GM21717 (cell line): ENCODE measurements around the gene KIAA1671.

Experiments used
- ATAC-seq: cut with Tn5 transposase; IDR thresholded peaks from one replicate; pipeline ENCODE4 v1.9.1; 2021; ENCODE audit warnings: mild to moderate bottlenecking, moderate library complexity; ENCODE audit not compliant: unreplicated experiment

KIAA1671 gene

GRCh38 chr22:25084405-25085107 is 132.0 kb downstream of the KIAA1671 start:
- no peak for ATAC-seq

GRCh38 chr22:25085156-25085555 is 132.6 kb downstream of the KIAA1671 start:
- ATAC-seq = no peak

- ATAC-seq = peak; percentile 71
Observed at GRCh38 chr22:25085930-25086901, 133.7 kb downstream of the KIAA1671 start.

GRCh38 chr22:25086902-25087282 is 134.4 kb downstream of the KIAA1671 start:
- ATAC-seq = no peak

- no peak for ATAC-seq
Observed at GRCh38 chr22:25090225-25090890, 137.8 kb downstream of the KIAA1671 start.

- no peak for ATAC-seq
Observed at GRCh38 chr22:25091458-25091857, 138.9 kb downstream of the KIAA1671 start.

- ATAC-seq = no peak
Observed at GRCh38 chr22:25092119-25092518, 139.6 kb downstream of the KIAA1671 start.

GRCh38 chr22:25094579-25094978 is 142.1 kb downstream of the KIAA1671 start:
- no peak for ATAC-seq

- no peak for ATAC-seq
Observed at GRCh38 chr22:25095869-25096268, 143.4 kb downstream of the KIAA1671 start.

GRCh38 chr22:25096638-25097405 is 144.3 kb downstream of the KIAA1671 start:
- ATAC-seq = no peak

- no peak for ATAC-seq
Observed at GRCh38 chr22:25098445-25099081, 146.0 kb downstream of the KIAA1671 start.

- no peak for ATAC-seq
Observed at GRCh38 chr22:25099202-25099601, 146.7 kb downstream of the KIAA1671 start.

GRCh38 chr22:25100402-25100801 is 147.9 kb downstream of the KIAA1671 start:
- no peak for ATAC-seq

GRCh38 chr22:25100948-25101347 is 148.4 kb downstream of the KIAA1671 start:
- ATAC-seq = no peak

- no peak for ATAC-seq
Observed at GRCh38 chr22:25101501-25101900, 149.0 kb downstream of the KIAA1671 start.

GRCh38 chr22:25101986-25102385 is 149.5 kb downstream of the KIAA1671 start:
- no peak for ATAC-seq

GRCh38 chr22:25102722-25103121 is 150.2 kb downstream of the KIAA1671 start:
- ATAC-seq = no peak

GRCh38 chr22:25104367-25104766 is 151.9 kb downstream of the KIAA1671 start:
- ATAC-seq = no peak

GRCh38 chr22:25105817-25106650 is 153.5 kb downstream of the KIAA1671 start:
- ATAC-seq = no peak
